Esophagus (tissue), 2 donors: ENCODE results near the gene TMEM63C. TPM values are rescaled to one million over a fixed set of nuclear protein-coding genes. Genes with fewer than 3 reads are reported as not detected.
"Not testable (repeated sequence)": the region's sequence is repeated elsewhere in the genome, so short reads cannot be mapped to it uniquely, and the experiment has no call there.

Experiments
- H3K27ac ChIP-seq, 2 donors: one replicate each; pipeline ENCODE4 v1.5.1; 2013; ENCODE audit warnings: low read depth in 2 of 2, mild to moderate bottlenecking in 2 of 2, inconsistent platforms in 1 of 2, low read length in 1 of 2, moderate library complexity in 1 of 2
- H3K27me3 ChIP-seq, 2 donors: one replicate each; pipeline ENCODE4 v1.6.1; 2013; ENCODE audit warnings: low read length in 2 of 2, control low read depth in 1 of 2, mild to moderate bottlenecking in 1 of 2; ENCODE audit not compliant: insufficient read depth in 2 of 2, control insufficient read depth in 1 of 2
- H3K36me3 ChIP-seq, 2 donors: one replicate each; pipeline ENCODE4 v1.6.1; 2013; ENCODE audit warnings: low read length in 1 of 2; ENCODE audit not compliant: control insufficient read depth in 2 of 2, insufficient read depth in 2 of 2
- H3K4me1 ChIP-seq, 2 donors: one replicate each; pipeline ENCODE4 v1.6.1; 2013; ENCODE audit warnings: low read length in 1 of 2; ENCODE audit not compliant: control insufficient read depth in 2 of 2, insufficient read depth in 2 of 2
- H3K4me3 ChIP-seq, 2 donors: one replicate each; pipeline ENCODE4 v1.5.1; 2013; ENCODE audit warnings: low read length in 2 of 2, mild to moderate bottlenecking in 2 of 2, low read depth in 1 of 2, moderate library complexity in 1 of 2
- H3K9me3 ChIP-seq, 2 donors: one replicate each; pipeline ENCODE4 v1.6.1; 2013; ENCODE audit warnings: mild to moderate bottlenecking in 2 of 2, low read depth in 1 of 2, low read length in 1 of 2, moderate library complexity in 1 of 2; ENCODE audit not compliant: control insufficient read depth in 2 of 2, insufficient read depth in 1 of 2
- WGBS, 2 donors: extraction: QIAGEN DNeasy Blood & Tissue Kit; methylation state at CpG; one replicate each; pipeline ENCODE4 v1.1.7; 2013; 5-methylcytosine and 5-hydroxymethylcytosine counted together
- polyA plus RNA-seq, 2 donors: library from polyadenylated mRNA; stranded (reverse); fragments of 200-250 nt; gene quantifications; one replicate each; pipeline ENCODE4 v1.2.3, GENCODE V29; 2013
- donor health status: healthy with polysubstance abuse.
- donor health status: Bipolar disorder and iron deficiency.

Gene TMEM63C
- polyA plus RNA-seq, 2 donors, result 3.7 to 11.1 TPM

DNA sequence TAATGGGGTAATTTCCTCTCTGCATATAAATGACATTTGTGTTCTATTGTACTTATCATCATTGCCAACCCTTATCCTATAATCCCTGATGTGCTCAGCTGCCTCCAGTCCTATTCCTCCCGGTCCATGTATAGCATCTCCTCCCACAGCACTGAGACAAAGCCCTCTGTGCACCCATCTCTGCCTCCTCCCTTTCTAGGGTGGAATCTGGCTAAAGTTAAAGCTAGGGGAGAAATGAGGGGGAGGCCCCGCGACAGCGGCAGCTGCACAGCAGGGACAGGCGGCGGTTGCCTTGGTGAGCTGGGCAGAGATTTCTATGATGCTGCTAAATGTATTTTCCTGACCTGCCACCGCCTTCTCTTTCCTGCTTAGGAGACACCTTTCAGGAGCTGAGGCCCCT lies 27.2 kb upstream of the TMEM63C start:
- WGBS, 2 donors, result 47 to 55% methylated on average over 7 of the region's 7 CpGs
- no peaks in the 10 kb centered on the region for H3K27me3 ChIP-seq
- H3K4me3 ChIP-seq, result no peak overlapping the region

GRCh38 chr14:77155083-77155482 lies 26.5 kb upstream of the TMEM63C start:
- no peaks in the 10 kb centered on the region for H3K9me3 ChIP-seq
- H3K27me3 ChIP-seq, result no peaks in the 10 kb centered on the region
- H3K4me3 ChIP-seq, result no peak overlapping the region
- H3K4me1 ChIP-seq, result peaks cover 0 to 10% of the 10 kb centered on the region in 2 donors
- no peak overlapping the region for H3K27ac ChIP-seq
- WGBS, 2 donors, result 61 to 65% methylated on average over 2 of the region's 2 CpGs
- no peaks in the 10 kb centered on the region for H3K36me3 ChIP-seq

More for the DNA sequence above, 27.2 kb upstream of the TMEM63C start:
- peaks cover 0 to 10% of the 10 kb centered on the region in 2 donors for H3K4me1 ChIP-seq
- no peak overlapping the region for H3K27ac ChIP-seq
- no peaks in the 10 kb centered on the region for H3K36me3 ChIP-seq
- H3K9me3 ChIP-seq, result no peaks in the 10 kb centered on the region

DNA sequence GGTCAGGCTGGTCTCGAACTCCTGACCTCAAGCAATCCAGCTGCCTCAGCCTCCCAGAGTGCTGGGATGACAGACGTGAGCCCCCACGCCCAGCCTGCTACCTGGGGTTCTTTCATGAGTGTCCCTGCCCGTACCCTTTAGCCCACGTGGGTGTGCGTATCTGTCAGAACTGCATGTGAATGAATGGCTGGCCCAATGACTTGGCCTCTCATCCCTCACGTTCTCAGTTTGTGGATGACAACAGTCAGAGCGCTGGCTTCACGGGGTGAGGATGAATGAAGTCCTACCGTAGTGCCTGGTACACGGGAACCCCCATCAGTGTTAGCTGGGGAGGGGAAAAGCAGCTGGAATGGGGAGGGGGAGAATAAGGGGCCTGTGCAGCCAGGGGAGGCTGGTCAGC lies 23.9 kb upstream of the TMEM63C start:
- H3K4me1 ChIP-seq, result peaks cover 0 to 10% of the 10 kb centered on the region in 2 donors
- no peaks in the 10 kb centered on the region for H3K36me3 ChIP-seq
- no peaks in the 10 kb centered on the region for H3K9me3 ChIP-seq
- H3K27ac ChIP-seq, result no peak overlapping the region
- H3K27me3 ChIP-seq, result no peaks in the 10 kb centered on the region
- 48 to 57% methylated on average over 11 of the region's 11 CpGs for WGBS, 2 donors
- H3K4me3 ChIP-seq, result no peak overlapping the region

- Histone ChIP-seq H3K4me3 (no peak overlapping the region), H3K27ac (no peak overlapping the region), H3K36me3 (no peaks in the 10 kb centered on the region), H3K4me1 (peaks cover 0 to 7% of the 10 kb centered on the region in 2 donors), H3K27me3 (no peaks in the 10 kb centered on the region), H3K9me3 (no peaks in the 10 kb centered on the region)
- 8 to 14% methylated on average over 18 of the region's 18 CpGs for WGBS, 2 donors
Observed at GRCh38 chr14:77158175-77158881, 23.3 kb upstream of the TMEM63C start.

DNA sequence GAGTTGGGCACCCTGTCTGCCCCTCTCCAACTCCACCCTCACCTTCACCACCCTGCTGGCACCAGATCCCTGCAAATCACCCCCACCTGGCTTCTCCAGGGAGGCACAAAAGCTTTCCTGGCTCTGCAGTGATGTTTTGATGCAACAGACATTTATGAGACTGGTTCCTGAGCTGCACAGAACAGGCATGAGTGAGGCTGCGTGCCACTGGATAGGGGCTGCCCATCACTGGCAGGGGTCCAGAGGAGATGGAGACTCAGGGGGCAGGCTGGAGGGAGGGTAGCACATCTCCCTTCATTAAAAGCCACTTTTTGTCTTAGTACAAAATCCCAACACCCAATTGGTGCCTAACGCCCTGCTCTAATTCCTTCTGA lies 22.7 kb upstream of the TMEM63C start:
- H3K9me3 ChIP-seq, result no peaks in the 10 kb centered on the region
- H3K4me3 ChIP-seq, result no peak overlapping the region
- no peaks in the 10 kb centered on the region for H3K36me3 ChIP-seq
- WGBS, 2 donors, result 64 to 77% methylated on average over 2 of the region's 2 CpGs
- H3K27ac ChIP-seq, result no peak overlapping the region
- H3K27me3 ChIP-seq, result no peaks in the 10 kb centered on the region
- peaks cover 0 to 7% of the 10 kb centered on the region in 2 donors for H3K4me1 ChIP-seq

DNA sequence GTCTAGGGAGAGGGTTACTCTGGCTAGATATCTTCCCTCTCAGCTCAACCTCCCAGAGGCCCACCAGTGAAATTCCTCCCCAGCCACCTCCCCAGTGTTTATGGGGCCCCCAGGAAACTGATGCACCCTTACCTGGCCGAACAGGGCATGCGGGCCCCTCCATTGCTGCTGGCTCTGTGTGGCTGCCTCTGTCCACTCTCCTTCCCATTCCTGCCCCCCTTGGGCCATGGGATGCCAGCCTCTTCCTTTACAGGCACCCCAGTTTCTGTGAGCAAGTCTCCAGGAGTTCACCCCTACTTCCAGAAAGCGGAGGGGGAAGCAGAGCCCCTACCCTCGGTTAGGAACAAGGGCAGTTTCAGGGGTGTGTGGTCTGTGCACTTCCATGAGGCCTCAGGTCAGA lies 20.6 kb upstream of the TMEM63C start:
- Histone ChIP-seq H3K4me3 (no peak overlapping the region), H3K36me3 (no peaks in the 10 kb centered on the region), H3K27me3 (no peaks in the 10 kb centered on the region), H3K9me3 (no peaks in the 10 kb centered on the region), H3K27ac (no peak overlapping the region), H3K4me1 (peaks cover 0 to 7% of the 10 kb centered on the region in 2 donors)
- 77 to 82% methylated on average over 4 of the region's 4 CpGs for WGBS, 2 donors

DNA sequence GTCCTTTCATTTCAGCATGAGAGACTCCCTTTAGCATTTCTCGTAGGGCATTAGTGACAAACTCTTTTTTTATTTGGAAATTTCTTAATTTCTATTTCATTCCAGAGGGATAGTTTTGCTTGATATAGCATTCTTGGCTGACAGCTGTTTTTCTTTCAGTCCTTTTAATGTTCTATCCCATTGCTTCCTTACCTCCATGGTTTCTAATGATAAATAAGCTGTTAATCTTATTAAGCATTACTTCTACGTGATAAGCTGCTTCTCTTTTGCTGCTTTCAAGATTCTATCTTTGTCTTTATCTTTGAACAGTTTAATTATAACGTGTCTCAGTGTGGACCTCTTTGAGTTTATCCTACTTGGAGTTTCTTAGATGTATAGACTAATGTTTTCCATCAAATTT lies 11.6 kb upstream of the TMEM63C start:
- no peak overlapping the region for H3K4me3 ChIP-seq
- H3K27ac ChIP-seq, result no peak overlapping the region
- no peaks in the 10 kb centered on the region for H3K36me3 ChIP-seq
- 59 to 67% methylated on average over 3 of the region's 3 CpGs for WGBS, 2 donors
- H3K4me1 ChIP-seq, result no peaks in the 10 kb centered on the region
- H3K9me3 ChIP-seq, result peaks cover 0 to 3% of the 10 kb centered on the region in 2 donors
- no peaks in the 10 kb centered on the region for H3K27me3 ChIP-seq

- Histone ChIP-seq H3K9me3 (peaks cover 0 to 3% of the 10 kb centered on the region in 2 donors), H3K27me3 (no peaks in the 10 kb centered on the region), H3K4me1 (no peaks in the 10 kb centered on the region), H3K36me3 (no peaks in the 10 kb centered on the region), H3K27ac (no peak overlapping the region), H3K4me3 (no peak overlapping the region)
- WGBS, 2 donors, result 77 to 81% methylated on average over 5 of the region's 5 CpGs
Observed at GRCh38 chr14:77172916-77173315, 8.7 kb upstream of the TMEM63C start.

DNA sequence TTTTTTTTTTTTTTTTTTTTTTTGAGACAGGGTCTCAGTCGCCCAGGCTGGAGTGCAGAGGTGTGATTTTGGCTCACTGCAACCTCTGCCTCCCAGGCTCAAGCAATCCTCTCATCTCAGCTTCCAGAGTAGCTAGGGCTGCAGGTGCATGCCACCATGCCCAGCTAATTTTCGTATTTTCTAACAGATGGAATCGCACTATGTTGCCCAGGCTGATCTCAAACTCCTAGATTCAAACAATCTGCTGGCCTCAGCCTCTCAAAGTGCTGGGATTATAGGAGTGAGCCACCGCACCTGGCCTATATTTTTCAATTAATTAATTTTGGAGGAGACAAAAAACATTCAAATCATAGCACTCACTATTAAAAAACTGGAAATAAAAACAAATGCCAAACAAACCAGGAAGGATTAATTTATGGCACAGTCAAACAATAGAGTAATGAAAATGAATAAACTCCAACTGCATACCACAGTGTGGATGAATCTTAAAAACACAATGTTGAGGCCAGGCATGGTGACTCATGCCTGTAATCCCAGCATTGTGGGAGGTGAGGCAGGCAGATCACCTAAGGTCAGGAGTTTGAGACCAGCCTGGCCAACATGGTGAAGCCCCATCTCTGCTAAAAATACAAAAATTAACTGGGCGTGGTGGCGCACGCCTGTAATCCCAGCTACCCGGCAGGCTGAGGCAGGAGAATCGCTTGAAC lies 7.5 kb upstream of the TMEM63C start:
- not testable (repeated sequence) for H3K9me3 ChIP-seq, H3K36me3 ChIP-seq, H3K4me1 ChIP-seq, H3K27me3 ChIP-seq, H3K4me3 ChIP-seq, H3K27ac ChIP-seq
- 78 to 83% methylated on average over 9 of the region's 9 CpGs for WGBS, 2 donors

GRCh38 chr14:77175843-77176242 lies 5.8 kb upstream of the TMEM63C start:
- Histone ChIP-seq H3K4me3 (no peak overlapping the region), H3K9me3 (no peaks in the 10 kb centered on the region), H3K27ac (no peak overlapping the region), H3K36me3 (no peaks in the 10 kb centered on the region), H3K27me3 (no peaks in the 10 kb centered on the region), H3K4me1 (no peaks in the 10 kb centered on the region)
- 57 to 78% methylated on average over 3 of the region's 3 CpGs for WGBS, 2 donors
